Mucosa of descending colon (tissue), 3 donors: ENCODE data around the gene ADAP2. TPM values are rescaled to one million over a fixed set of nuclear protein-coding genes. Genes with fewer than 3 reads are reported as not detected.
A peak's percentile ranks its signal among the peaks of the same experiment; 100 is the strongest.

Source experiments
- ATAC-seq: fragments of 200-7000 bp; cut with Tn5 transposase; one replicate; pipeline ENCODE4 v1.9.1; 2020; ENCODE audit warnings: mild to moderate bottlenecking, moderate library complexity
- DNase-seq, 3 donors: peaks; one replicate each; pipeline ENCODE4 v3.0.0-alpha.2; 2020
- H3K36me3 ChIP-seq: fragments of 200-600 bp; one replicate; pipeline ENCODE4 v1.8.0; 2021; ENCODE audit warnings: low read depth, mild to moderate bottlenecking
- H3K4me1 ChIP-seq: fragments of 200-600 bp; one replicate; pipeline ENCODE4 v1.8.0; 2021; ENCODE audit warnings: low read depth, mild to moderate bottlenecking
- H3K4me3 ChIP-seq: fragments of 200-600 bp; one replicate; pipeline ENCODE4 v1.8.0; 2021; ENCODE audit warnings: mild to moderate bottlenecking
- H3K9me3 ChIP-seq: fragments of 200-600 bp; one replicate; pipeline ENCODE4 v1.8.0; 2021; ENCODE audit warnings: mild to moderate bottlenecking
- CTCF ChIP-seq: fragments of 200-600 bp; IDR thresholded peaks from one replicate; pipeline ENCODE4 v1.8.0; 2022; ENCODE audit warnings: antibody characterized with exemption, mild to moderate bottlenecking
- intact Hi-C, 2 donors: fragments of 100-400 bp; cut with DNase I in 1 of 2; cut with micrococcal nuclease in 1 of 2; formaldehyde crosslinking; loops; one replicate each; pipeline versions ENCODE4 v1.11.0 to v1.11.1; 2022; cut with DNase I, micrococcal nuclease
- total RNA-seq, 3 donors: library from RNA; stranded (reverse); fragmentation: NEBNext Ultra II Directional in 2 of 3; extraction: Animal tissue kit (Norgen Biotek cat#: 25700) in 2 of 3; gene quantifications; one replicate each; pipeline versions ENCODE4 v1.2.1 to v1.2.4, GENCODE V29; 2021 to 2023
- donor health status: DM: no; HTN: no; CAD: no; lungs with moderate emphysema.
- donor health status: DM: no; HTN: no; CAD: no.
- donor health status: DM: no; HTN: yes; CAD: no.

The ADAP2 gene
- total RNA-seq, 3 donors from 2014 or later = 7.3 to 15.9 (median 12.1) TPM

- ATAC-seq = peak; percentile 99
- no peak for TF ChIP-seq CTCF
- intact Hi-C loops = no loop called here
These were observed 29.1 kb downstream of the ADAP2 start for GRCh38 chr17:30950669-30951399.

GRCh38 chr17:30952638-30953393 is 31.1 kb downstream of the ADAP2 start:
- ATAC-seq = no peak
- peaks cover 9% of the 10 kb centered on the region for H3K4me1 ChIP-seq

More at GRCh38 chr17:30950669-30951399, 29.1 kb downstream of the ADAP2 start:
- DNase-seq = peak; percentile 88 to 96 (median 90)
- H3K4me3 ChIP-seq = no peak overlapping the region
- H3K4me1 ChIP-seq = peaks cover 9% of the 10 kb centered on the region
- H3K9me3 ChIP-seq = no peaks in the 10 kb centered on the region
- no peaks in the 10 kb centered on the region for H3K36me3 ChIP-seq

GRCh38 chr17:30954046-30954830 is 32.5 kb downstream of the ADAP2 start:
- no peak for TF ChIP-seq CTCF
- no peak for ATAC-seq

More at GRCh38 chr17:30952638-30953393, 31.1 kb downstream of the ADAP2 start:
- TF ChIP-seq CTCF = no peak
- Histone ChIP-seq H3K9me3 (no peaks in the 10 kb centered on the region), H3K36me3 (no peaks in the 10 kb centered on the region), H3K4me3 (no peak overlapping the region)
- intact Hi-C loops = no loop called here
- DNase-seq = no peak

GRCh38 chr17:30956764-30957374 is 35.1 kb downstream of the ADAP2 start:
- DNase-seq (no peak), ATAC-seq (no peak)
- TF ChIP-seq CTCF = no peak
- Histone ChIP-seq H3K4me3 (no peak overlapping the region), H3K9me3 (no peaks in the 10 kb centered on the region), H3K4me1 (no peaks in the 10 kb centered on the region), H3K36me3 (no peaks in the 10 kb centered on the region)
- intact Hi-C loops = no loop called here

More at GRCh38 chr17:30954046-30954830, 32.5 kb downstream of the ADAP2 start:
- Histone ChIP-seq H3K9me3 (no peaks in the 10 kb centered on the region), H3K4me1 (peaks cover 9% of the 10 kb centered on the region), H3K4me3 (no peak overlapping the region), H3K36me3 (no peaks in the 10 kb centered on the region)
- DNase-seq = no peak
- intact Hi-C loops = no loop called here

GRCh38 chr17:30957741-30958140 is 36.0 kb downstream of the ADAP2 start:
- no peaks in the 10 kb centered on the region for H3K4me1 ChIP-seq
- DNase-seq (no peak), ATAC-seq (no peak)
- intact Hi-C loops = no loop called here
- H3K4me3 ChIP-seq = no peak overlapping the region
- no peak for TF ChIP-seq CTCF
- no peaks in the 10 kb centered on the region for H3K36me3 ChIP-seq
- H3K9me3 ChIP-seq = no peaks in the 10 kb centered on the region
